Neural cell (in vitro differentiated cells): ENCODE results near the gene SLC6A16. TPM values are rescaled to one million over a fixed set of nuclear protein-coding genes. Genes with fewer than 3 reads are reported as not detected.

Source experiments
- H2AFZ ChIP-seq: fragments of 200-600, 300-800 bp; sonication (generic), shearing (Covaris generic); 2 replicates; pipeline ENCODE4 v1.6.0; 2014; ENCODE audit warnings: low read depth, mild to moderate bottlenecking, antibody characterized with exemption, low read length, moderate library complexity
- H3F3A ChIP-seq: fragments of 200-600 bp; shearing (Covaris generic); 2 replicates; pipeline ENCODE4 v1.6.1; 2016; ENCODE audit warnings: mild to moderate bottlenecking, moderate library complexity, mixed read lengths, antibody characterized with exemption, low read length; ENCODE audit not compliant: insufficient read depth, poor library complexity, severe bottlenecking
- H3K27ac ChIP-seq: fragments of 200-600, 300-800 bp; sonication (generic), shearing (Covaris generic); 2 replicates; pipeline ENCODE4 v1.5.1; 2014; ENCODE audit warnings: mild to moderate bottlenecking, low read length, moderate library complexity
- H3K27me3 ChIP-seq: fragments of 300-800, 200-600 bp; sonication (generic), shearing (Covaris generic); 2 replicates; pipeline ENCODE4 v1.6.0; 2014; ENCODE audit warnings: mild to moderate bottlenecking, low read depth, low read length, moderate library complexity; ENCODE audit not compliant: insufficient read depth
- H3K36me3 ChIP-seq: fragments of 300-800, 200-600 bp; sonication (generic), shearing (Covaris generic); 2 replicates; pipeline ENCODE4 v1.5.1; 2014; ENCODE audit warnings: mild to moderate bottlenecking, antibody characterized with exemption, low read length, moderate library complexity; ENCODE audit not compliant: insufficient read depth
- H3K4me2 ChIP-seq: fragments of 300-800, 200-600 bp; sonication (generic), shearing (Covaris generic); 2 replicates; pipeline ENCODE4 v1.6.0; 2014; ENCODE audit warnings: mild to moderate bottlenecking, low read length
- H3K4me3 ChIP-seq: fragments of 300-800, 200-600 bp; sonication (generic), shearing (Covaris generic); 2 replicates; pipeline ENCODE4 v1.5.1; 2014; ENCODE audit warnings: mild to moderate bottlenecking, low read length, moderate library complexity
- H3K79me2 ChIP-seq: fragments of 200-600 bp; shearing (Covaris generic); replicated peaks from 2 replicates; pipeline ENCODE4 v1.6.0; 2014; ENCODE audit warnings: mild to moderate bottlenecking, low read length, moderate library complexity; ENCODE audit not compliant: insufficient read depth
- H3K9ac ChIP-seq: fragments of 300-800, 200-600 bp; sonication (generic), shearing (Covaris generic); 2 replicates; pipeline ENCODE4 v1.6.1; 2016; ENCODE audit warnings: mild to moderate bottlenecking, low read length, mixed read lengths
- H3K9me2 ChIP-seq: fragments of 200-600 bp; shearing (Covaris generic); 2 replicates; pipeline ENCODE4 v1.6.1; 2016; ENCODE audit warnings: mild to moderate bottlenecking, low read length, mixed read lengths; ENCODE audit not compliant: insufficient read depth
- H3K9me3 ChIP-seq: fragments of 200-600, 300-800 bp; sonication (generic), shearing (Covaris generic); 2 replicates; pipeline ENCODE4 v1.6.1; 2016; ENCODE audit warnings: mild to moderate bottlenecking, mixed run types, low read length, moderate library complexity, mixed read lengths
- H4K20me1 ChIP-seq: fragments of 200-600 bp; shearing (Covaris generic); 2 replicates; pipeline ENCODE4 v1.6.1; 2016; ENCODE audit warnings: mild to moderate bottlenecking, mixed run types; ENCODE audit not compliant: insufficient read depth
- EP300 ChIP-seq: fragments of 450-650 bp; conservative IDR thresholded peaks from 2 replicates; pipeline ENCODE4 v1.6.1; 2014; ENCODE audit warnings: antibody characterized with exemption, mild to moderate bottlenecking, moderate library complexity; ENCODE audit not compliant: poor library complexity, severe bottlenecking
- EZH2 ChIP-seq: fragments of 200-600, 300-800 bp; shearing (Covaris generic), sonication (generic); IDR thresholded peaks from 2 replicates; pipeline ENCODE4 v1.6.1; 2014; ENCODE audit warnings: antibody characterized with exemption, low read length, borderline replicate concordance, mild to moderate bottlenecking; ENCODE audit not compliant: insufficient read depth, poor library complexity, severe bottlenecking
- MXI1 ChIP-seq: fragments of 450-650 bp; conservative IDR thresholded peaks from 2 replicates; pipeline ENCODE4 v1.6.1; 2014; ENCODE audit warnings: antibody characterized with exemption, mild to moderate bottlenecking; ENCODE audit not compliant: poor library complexity, severe bottlenecking
- POLR2AphosphoS5 ChIP-seq: IDR thresholded peaks from 2 replicates; pipeline ENCODE4 v1.6.1; 2012
- RAD21 ChIP-seq: fragments of 450-650 bp; conservative IDR thresholded peaks from 2 replicates; pipeline ENCODE4 v1.6.1; 2014; ENCODE audit warnings: antibody characterized with exemption, mild to moderate bottlenecking, moderate library complexity
- SMC3 ChIP-seq: fragments of 450-650 bp; conservative IDR thresholded peaks from 2 replicates; pipeline ENCODE4 v1.6.1; 2014; ENCODE audit warnings: antibody characterized with exemption, mild to moderate bottlenecking, moderate library complexity; ENCODE audit not compliant: poor library complexity
- TAF1 ChIP-seq: IDR thresholded peaks from 2 replicates; pipeline ENCODE4 v1.6.1; 2012; ENCODE audit warnings: low read depth
- polyA plus RNA-seq: library from polyadenylated mRNA; depleted of rRNA; stranded (reverse); fragments of >200 nt; gene quantifications from 2 replicates; pipeline ENCODE4 v1.2.3, GENCODE V29; 2014
- TF ChIP-seq, protein P1 (sequence below): IDR thresholded peaks from 2 replicates; pipeline ENCODE4 v1.6.1; 2012; ENCODE audit warnings: borderline replicate concordance
- TF ChIP-seq, protein P2 (sequence below): fragments of 450-650 bp; IDR thresholded peaks from 2 replicates; pipeline ENCODE4 v1.5.1; 2014; ENCODE audit warnings: antibody characterized with exemption, mild to moderate bottlenecking, moderate library complexity; ENCODE audit not compliant: poor library complexity, severe bottlenecking

SLC6A16 gene
- polyA plus RNA-seq, 1 donor from 2014 or later = not detected

DNA sequence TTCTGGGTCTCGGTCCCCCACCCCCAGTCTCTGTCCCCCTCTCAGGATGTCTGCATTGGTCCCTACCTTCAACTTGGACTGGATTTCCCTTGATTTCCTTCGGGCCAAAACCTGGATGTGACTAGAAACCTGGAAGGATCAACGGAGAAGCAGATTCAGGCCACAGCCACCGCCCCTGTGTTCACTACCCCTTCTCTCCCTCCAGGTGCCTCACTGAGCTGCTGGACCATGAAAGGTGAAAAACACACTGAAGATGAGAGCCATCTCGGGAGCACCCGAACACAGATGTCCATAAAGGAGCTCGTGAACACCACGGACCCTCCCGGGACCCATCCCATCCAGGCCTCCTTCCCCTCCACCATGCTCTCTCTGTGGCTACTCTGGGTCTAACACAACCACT is 32.2 kb upstream of the SLC6A16 start:
- Histone ChIP-seq H3K36me3 (no peaks in the 10 kb centered on the region), H2AFZ (no peak overlapping the region), H3K4me2 (no peak overlapping the region), H3K27me3 (peaks cover 7% of the 10 kb centered on the region), H4K20me1 (no peaks in the 10 kb centered on the region), H3F3A (no peaks in the 10 kb centered on the region), H3K9me2 (no peaks in the 10 kb centered on the region), H3K9me3 (no peaks in the 10 kb centered on the region), H3K9ac (no peak overlapping the region), H3K79me2 (peaks cover 11% of the 10 kb centered on the region), H3K4me3 (no peak overlapping the region), H3K27ac (no peak overlapping the region)
- TF ChIP-seq POLR2AphosphoS5 (no peak), TAF1 (no peak)
- TF ChIP-seq, protein P1, sequence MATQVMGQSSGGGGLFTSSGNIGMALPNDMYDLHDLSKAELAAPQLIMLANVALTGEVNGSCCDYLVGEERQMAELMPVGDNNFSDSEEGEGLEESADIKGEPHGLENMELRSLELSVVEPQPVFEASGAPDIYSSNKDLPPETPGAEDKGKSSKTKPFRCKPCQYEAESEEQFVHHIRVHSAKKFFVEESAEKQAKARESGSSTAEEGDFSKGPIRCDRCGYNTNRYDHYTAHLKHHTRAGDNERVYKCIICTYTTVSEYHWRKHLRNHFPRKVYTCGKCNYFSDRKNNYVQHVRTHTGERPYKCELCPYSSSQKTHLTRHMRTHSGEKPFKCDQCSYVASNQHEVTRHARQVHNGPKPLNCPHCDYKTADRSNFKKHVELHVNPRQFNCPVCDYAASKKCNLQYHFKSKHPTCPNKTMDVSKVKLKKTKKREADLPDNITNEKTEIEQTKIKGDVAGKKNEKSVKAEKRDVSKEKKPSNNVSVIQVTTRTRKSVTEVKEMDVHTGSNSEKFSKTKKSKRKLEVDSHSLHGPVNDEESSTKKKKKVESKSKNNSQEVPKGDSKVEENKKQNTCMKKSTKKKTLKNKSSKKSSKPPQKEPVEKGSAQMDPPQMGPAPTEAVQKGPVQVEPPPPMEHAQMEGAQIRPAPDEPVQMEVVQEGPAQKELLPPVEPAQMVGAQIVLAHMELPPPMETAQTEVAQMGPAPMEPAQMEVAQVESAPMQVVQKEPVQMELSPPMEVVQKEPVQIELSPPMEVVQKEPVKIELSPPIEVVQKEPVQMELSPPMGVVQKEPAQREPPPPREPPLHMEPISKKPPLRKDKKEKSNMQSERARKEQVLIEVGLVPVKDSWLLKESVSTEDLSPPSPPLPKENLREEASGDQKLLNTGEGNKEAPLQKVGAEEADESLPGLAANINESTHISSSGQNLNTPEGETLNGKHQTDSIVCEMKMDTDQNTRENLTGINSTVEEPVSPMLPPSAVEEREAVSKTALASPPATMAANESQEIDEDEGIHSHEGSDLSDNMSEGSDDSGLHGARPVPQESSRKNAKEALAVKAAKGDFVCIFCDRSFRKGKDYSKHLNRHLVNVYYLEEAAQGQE = no peak

DNA sequence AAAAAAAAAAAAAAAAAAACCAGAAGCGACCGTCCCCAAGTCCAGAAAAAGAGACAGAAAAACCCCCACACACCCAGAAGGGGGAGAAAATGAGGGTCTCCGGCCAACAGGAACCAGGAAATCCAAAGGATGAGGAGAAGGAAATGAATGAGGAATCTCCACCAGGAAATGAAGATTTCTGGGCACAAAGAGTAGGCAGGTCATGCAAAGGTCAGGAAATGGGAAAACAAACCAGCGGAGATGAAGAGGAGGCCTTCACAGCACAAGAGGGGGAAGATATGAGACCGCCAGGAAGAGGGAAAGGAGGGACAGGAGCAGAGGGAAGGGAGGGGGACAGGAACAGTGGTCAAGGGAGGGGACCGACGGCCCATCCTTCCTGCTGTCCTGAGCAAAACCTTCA is 31.4 kb upstream of the SLC6A16 start:
- Histone ChIP-seq H3K4me2 (no peak overlapping the region), H3K27me3 (no peaks in the 10 kb centered on the region), H3K9me2 (no peaks in the 10 kb centered on the region), H3K9me3 (no peaks in the 10 kb centered on the region), H2AFZ (no peak overlapping the region), H3K4me3 (no peak overlapping the region), H3K9ac (no peak overlapping the region), H3K27ac (no peak overlapping the region), H4K20me1 (no peaks in the 10 kb centered on the region), H3K79me2 (peaks cover 3% of the 10 kb centered on the region), H3K36me3 (no peaks in the 10 kb centered on the region), H3F3A (no peaks in the 10 kb centered on the region)
- TF ChIP-seq TAF1 (no peak), SMC3 (no peak), EZH2 (no peak), RAD21 (no peak)
- TF ChIP-seq, protein P1 = no peak

DNA sequence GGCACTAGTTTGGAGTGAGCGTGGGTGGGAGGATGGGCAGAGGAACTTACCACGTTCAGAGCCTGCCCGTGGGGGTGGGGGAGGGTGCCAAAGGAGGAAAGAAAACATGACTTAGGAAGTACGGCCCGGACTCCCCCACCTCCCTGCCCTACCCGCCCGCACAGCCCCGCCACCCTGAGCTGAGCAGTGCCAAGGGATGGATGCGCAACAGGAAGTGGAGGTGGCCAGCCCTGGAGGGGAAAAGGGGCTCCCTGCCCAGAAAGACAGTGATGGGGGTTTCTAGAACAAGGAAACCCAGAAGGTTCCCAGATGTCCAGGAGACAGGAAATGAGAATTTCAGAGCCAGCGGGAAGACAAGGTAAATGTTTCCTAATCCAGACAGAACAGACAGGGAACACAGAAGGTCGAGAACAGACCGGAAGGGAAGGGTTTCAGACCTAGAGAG is 30.9 kb upstream of the SLC6A16 start:
- TF ChIP-seq, protein P1 = no peak
- TF ChIP-seq EZH2 (no peak), POLR2AphosphoS5 (no peak), MXI1 (no peak), EP300 (no peak), SMC3 (no peak), RAD21 (no peak), TAF1 (no peak)
- TF ChIP-seq, protein P2, sequence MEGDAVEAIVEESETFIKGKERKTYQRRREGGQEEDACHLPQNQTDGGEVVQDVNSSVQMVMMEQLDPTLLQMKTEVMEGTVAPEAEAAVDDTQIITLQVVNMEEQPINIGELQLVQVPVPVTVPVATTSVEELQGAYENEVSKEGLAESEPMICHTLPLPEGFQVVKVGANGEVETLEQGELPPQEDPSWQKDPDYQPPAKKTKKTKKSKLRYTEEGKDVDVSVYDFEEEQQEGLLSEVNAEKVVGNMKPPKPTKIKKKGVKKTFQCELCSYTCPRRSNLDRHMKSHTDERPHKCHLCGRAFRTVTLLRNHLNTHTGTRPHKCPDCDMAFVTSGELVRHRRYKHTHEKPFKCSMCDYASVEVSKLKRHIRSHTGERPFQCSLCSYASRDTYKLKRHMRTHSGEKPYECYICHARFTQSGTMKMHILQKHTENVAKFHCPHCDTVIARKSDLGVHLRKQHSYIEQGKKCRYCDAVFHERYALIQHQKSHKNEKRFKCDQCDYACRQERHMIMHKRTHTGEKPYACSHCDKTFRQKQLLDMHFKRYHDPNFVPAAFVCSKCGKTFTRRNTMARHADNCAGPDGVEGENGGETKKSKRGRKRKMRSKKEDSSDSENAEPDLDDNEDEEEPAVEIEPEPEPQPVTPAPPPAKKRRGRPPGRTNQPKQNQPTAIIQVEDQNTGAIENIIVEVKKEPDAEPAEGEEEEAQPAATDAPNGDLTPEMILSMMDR = no peak
- no peaks in the 10 kb centered on the region for H3K36me3 ChIP-seq
- H3K79me2 ChIP-seq = peaks cover 3% of the 10 kb centered on the region
- no peaks in the 10 kb centered on the region for H3K27me3 ChIP-seq
- no peaks in the 10 kb centered on the region for H3K9me3 ChIP-seq
- no peak overlapping the region for H3K27ac ChIP-seq
- H3K9me2 ChIP-seq = no peaks in the 10 kb centered on the region
- H4K20me1 ChIP-seq = no peaks in the 10 kb centered on the region
- no peak overlapping the region for H3K9ac ChIP-seq
- no peak overlapping the region for H3K4me2 ChIP-seq
- no peak overlapping the region for H3K4me3 ChIP-seq
- no peak overlapping the region for H2AFZ ChIP-seq
- H3F3A ChIP-seq = no peaks in the 10 kb centered on the region
